GM18498 (cell line): ENCODE data around the gene IER3.
"Not testable (repeated sequence)": the region's sequence is repeated elsewhere in the genome, so short reads cannot be mapped to it uniquely, and the experiment has no call there.

Source experiments
- ATAC-seq: cut with Tn5 transposase; IDR thresholded peaks from one replicate; pipeline ENCODE4 v1.9.1; 2021; ENCODE audit warnings: mild to moderate bottlenecking, moderate library complexity; ENCODE audit not compliant: unreplicated experiment

IER3 gene

DNA sequence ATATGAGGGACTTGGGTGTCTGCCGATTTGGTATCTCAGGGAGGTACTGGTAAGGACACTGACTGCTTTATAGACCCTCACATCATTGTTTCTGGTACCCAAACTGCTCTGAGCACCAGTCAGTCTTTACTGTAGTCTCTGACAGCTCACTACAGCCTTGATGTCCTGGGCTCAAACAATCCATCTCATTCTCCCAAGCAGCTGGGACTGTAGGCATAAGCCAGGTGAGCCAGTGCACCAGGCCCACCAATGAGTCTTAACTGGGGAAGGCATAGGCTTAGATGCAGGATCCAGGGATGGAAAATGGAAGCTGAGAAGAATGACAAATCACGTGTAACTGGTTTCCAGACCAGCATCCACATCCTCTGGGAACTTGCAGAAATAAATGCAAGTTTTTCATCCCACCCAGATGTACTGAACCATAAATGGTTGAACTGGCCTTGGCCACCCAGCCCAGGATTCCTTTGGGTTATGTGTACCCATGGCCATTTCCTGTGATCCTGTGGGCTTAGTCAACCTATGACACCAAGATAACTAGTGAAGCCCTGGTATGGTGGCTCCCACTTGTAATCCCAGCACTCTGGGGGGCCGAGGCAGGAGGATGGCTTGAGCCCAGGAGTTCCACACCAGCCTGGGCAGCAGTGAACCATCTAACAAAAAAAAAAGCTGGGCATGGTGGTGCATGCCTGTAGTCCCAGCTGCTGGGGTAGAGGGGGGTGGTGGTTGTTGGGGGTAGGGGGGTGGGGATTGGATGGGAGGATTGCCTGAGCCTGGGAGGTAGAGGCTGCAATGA lies 18.4 kb downstream of the IER3 start:
- no peak for ATAC-seq

DNA sequence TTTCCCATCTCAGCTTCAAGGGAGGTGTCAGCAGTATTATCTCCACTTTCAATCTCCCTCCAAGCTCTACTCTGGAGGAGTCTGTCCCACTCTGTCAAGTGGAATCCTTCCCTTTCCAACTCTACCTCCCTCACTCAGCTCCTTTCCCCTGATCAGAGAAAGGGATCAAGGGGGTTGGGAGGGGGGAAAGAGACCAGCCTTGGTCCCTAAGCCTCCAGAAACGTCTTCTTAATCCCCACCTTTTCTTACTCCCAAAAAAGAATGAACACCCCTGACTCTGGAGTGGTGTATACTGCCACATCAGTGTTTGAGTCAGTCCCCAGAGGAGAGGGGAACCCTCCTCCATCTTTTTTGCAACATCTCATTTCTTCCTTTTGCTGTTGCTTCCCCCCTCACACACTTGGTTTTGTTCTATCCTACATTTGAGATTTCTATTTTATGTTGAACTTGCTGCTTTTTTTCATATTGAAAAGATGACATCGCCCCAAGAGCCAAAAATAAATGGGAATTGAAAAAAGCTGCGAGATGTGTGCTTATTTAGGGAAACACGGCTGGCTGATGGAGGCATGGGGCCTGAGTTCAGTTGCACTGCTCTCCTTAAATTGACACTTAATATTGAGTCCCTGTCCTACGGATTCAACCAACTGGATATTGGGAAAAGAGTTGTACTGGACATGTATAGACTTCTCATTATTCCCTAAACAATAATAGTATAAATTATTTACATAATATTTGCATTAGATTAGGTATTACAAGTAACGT lies 19.3 kb downstream of the IER3 start:
- no peak for ATAC-seq

DNA sequence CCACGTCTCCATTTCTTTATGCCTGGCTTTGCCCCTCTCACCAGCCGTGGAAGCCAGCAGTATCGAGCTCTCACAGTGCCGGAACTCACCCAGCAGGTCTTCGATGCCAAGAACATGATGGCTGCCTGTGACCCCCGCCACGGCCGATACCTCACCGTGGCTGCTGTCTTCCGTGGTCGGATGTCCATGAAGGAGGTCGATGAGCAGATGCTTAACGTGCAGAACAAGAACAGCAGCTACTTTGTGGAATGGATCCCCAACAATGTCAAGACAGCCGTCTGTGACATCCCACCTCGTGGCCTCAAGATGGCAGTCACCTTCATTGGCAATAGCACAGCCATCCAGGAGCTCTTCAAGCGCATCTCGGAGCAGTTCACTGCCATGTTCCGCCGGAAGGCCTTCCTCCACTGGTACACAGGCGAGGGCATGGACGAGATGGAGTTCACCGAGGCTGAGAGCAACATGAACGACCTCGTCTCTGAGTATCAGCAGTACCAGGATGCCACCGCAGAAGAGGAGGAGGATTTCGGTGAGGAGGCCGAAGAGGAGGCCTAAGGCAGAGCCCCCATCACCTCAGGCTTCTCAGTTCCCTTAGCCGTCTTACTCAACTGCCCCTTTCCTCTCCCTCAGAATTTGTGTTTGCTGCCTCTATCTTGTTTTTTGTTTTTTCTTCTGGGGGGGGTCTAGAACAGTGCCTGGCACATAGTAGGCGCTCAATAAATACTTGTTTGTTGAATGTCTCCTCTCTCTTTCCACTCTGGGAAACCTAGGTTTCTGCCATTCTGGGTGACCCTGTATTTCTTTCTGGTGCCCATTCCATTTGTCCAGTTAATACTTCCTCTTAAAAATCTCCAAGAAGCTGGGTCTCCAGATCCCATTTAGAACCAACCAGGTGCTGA lies 20.3 kb downstream of the IER3 start:
- not testable (repeated sequence) for ATAC-seq

DNA sequence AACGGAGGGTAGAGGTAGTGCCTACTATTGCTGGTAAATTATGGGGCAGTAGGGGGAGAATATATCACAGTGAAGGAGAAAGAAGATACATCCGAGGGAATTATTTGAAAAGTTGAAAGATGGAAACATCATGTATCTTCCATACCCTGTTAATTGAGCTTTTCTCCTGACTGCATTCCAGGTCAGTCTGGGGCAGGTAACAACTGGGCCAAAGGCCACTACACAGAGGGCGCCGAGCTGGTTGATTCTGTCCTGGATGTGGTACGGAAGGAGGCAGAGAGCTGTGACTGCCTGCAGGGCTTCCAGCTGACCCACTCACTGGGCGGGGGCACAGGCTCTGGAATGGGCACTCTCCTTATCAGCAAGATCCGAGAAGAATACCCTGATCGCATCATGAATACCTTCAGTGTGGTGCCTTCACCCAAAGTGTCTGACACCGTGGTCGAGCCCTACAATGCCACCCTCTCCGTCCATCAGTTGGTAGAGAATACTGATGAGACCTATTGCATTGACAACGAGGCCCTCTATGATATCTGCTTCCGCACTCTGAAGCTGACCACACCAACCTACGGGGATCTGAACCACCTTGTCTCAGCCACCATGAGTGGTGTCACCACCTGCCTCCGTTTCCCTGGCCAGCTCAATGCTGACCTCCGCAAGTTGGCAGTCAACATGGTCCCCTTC lies 21.0 kb downstream of the IER3 start:
- ATAC-seq = not testable (repeated sequence)

DNA sequence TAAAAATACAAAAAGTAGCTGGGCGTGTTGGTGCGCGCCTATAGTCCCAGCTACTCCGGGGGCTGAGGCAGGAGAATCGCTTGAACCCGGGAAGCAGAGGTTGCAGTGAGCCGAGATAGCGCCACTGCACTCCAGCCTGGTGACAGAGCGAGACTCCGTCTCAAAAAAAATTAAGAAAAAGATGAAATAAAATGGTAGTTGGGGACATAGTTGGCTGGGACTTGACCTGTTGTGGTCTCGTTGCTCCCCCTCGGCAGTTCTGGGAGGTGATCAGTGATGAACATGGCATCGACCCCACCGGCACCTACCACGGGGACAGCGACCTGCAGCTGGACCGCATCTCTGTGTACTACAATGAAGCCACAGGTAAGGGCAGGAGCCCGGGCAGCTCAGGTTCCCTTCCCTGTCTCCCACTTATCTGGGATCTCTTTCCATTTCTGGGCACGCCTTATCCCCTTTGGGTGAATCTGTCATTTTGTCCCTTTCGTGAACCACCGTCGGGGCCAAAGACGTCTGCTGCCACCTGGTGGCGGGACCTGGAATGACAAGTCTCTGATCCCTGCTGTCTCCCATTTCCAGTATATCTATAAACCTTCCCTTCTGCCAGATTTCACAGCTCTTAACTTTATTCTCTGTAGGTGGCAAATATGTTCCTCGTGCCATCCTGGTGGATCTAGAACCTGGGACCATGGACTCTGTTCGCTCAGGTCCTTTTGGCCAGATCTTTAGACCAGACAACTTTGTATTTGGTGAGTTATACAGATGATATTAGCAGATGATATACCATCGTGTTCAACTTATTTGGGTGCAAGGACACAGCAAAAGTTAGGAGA lies 21.9 kb downstream of the IER3 start:
- ATAC-seq = no peak

DNA sequence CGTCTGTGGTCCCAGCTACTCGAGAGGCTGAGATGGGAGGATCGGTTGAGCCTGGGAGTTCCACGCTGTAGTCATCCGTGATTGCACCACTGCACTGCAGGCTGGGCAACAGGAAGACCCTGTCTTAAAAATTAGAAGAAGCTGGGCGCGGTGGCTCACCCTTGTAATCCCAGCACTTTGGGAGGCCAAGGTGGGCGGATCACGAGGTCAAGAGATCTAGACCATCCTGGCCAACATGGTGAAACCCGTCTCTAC lies 22.4 kb downstream of the IER3 start:
- not testable (repeated sequence) for ATAC-seq

DNA sequence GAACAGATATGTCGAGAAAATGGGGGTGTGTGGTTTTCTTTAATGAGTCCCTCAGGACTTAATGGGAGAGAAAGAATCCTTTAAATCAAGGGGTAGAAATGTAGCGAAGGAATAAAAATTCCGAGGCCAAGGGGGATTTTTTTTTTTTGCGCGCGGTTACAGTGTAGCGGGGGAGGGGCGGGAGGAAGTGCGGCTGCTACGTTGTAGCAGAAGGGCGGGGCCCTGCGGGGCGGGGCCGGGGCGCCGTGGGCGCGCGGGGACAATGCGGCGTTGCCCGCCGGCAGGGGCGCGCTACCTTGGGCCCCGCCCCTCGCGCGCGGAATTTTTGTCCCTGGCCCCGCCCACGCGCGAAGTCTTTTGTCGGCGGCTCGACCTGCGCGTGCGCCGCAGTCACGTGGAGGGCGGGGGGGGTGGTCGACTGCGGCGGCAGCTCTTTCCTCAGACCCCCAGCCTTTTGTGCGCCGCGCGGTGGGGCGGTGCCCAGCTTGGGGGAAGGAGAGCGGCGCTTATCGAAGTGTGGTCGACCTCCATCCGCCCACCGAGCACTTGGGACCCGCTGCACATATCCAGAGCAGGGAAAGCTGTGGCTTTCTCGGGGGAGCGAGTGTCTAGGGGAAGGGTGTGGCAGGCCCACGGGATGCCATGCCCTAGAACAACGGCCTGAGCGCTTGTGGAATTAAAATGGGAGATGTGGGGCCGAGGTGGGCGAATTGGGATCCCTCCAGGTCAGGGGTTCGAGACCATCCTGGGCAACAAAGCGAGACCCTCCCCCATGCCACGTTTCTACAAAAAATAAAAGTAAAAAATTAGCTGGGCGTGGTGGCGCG lies 22.9 kb downstream of the IER3 start:
- peak; percentile 32 for ATAC-seq

DNA sequence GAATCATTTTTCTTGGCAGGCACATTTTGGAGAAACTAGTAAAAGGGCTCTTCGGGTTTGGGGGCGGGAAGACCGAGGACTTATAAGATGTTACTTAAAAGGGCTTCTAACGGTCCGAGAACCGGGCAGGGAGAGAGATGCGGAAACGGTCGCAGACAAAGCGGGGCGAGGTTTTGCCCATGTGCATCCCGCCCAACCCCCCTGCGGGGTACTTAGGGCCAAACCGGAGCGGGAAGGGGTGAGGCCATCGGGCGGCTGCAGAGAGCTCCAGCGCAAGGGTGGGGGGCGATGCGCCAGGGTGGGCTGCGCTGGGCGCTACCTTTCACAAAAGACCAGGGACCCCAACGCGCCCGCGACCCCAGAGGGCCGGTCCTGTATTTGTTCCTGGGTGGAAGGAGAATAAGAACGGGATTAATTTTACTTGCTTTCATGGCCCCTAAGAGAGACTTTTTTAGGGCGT lies 23.6 kb downstream of the IER3 start:
- no peak for ATAC-seq

DNA sequence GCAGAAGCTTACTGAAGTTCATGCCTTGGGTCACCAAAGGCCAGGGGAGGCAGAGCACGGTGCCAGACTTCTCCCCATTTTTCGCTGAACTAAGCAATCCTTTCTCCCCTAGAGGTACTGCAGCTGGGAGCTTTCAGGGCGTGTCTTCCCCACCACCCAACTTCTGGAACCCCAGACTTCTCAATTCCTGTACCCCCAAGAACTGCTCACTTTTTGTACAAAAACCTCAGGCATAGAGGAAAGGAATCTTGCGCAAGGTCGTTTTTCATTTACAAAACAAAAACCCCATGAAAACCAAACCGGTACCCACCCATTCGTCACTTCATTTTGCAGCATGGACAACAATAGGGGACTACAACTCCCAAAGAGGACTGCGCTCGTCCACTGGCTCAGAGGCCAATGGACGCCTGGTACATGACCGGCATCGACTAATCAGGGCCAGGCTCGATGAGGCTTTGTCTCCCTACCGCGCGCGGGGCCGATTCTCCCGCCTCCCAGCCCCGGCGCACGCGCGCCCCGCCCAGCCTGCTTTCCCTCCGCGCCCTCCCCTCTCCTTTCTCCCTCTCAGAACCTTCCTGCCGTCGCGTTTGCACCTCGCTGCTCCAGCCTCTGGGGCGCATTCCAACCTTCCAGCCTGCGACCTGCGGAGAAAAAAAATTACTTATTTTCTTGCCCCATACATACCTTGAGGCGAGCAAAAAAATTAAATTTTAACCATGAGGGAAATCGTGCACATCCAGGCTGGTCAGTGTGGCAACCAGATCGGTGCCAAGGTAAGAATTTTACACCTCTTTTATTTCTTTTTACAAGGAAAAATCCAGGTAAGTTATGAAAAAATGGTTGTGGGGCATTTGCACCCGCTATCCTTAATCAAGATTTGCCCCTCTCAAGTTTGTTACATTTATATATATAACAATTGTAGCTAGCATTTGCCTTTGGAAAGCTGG lies 24.3 kb downstream of the IER3 start, which contains the start of gene TUBB:
TUBB (plus strand) TSS at position 562 of the 947 bp plus-strand sequence; CDS start at position 717, 155 bp downstream.
- peak; percentile 45 for ATAC-seq

DNA sequence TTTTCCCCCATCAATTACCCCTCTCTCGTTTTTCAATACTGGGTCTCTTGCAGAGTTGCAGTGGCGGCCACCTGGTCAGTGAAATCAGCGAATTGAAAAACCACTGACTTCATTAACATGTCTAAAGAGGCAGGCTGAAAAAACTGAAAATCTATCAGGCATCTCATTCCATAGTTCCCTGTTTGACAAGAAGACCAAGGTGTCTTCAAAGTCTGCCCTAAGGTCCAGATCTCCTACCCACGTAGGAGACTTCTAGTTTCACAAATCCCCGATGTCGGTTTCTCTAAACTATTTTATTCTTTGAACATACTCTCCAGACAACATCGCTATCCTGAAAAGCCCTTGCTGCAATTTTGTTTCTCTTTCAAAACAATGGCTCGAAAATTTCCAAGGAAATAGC lies 25.0 kb downstream of the IER3 start:
- no peak for ATAC-seq

DNA sequence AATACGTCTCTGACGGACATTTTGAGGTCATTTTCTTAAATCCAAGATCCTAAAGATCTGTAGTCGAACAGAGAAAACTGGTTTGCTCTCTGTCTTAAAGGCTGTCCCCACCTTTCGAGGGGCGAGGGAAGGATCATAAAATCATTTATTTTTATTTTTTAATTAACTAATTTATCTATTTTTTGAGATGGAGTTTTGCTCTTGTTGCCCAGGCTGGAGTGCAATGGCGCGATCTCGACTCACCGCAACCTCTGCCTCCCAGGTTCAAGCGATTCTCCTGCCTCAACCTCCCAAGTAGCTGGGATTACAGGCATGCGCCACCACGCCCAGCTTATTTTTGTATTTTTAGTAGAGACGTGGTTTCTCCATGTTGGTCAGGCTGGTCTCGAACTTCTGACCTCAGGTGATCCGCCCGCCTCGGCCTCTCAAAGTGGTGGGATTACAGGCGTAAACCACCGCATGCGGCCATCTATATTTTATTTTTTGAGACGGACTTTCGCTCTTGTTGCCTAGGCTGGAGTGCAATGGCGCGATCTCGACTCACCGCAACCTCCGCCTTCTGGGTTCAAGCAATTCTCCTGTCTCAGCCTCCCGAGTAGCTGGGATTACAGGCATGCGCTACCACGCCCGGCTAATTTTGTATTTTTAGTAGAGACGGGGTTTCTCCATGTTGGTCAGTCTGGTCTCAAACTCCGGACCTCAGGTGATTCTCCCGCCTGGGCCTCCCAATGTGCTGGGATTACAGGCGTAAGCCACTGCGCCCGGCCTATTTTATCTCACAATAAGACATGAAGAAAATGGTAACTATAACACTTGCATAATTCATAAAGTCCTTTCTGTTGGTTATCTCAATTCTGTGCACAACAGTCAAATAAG lies 26.3 kb downstream of the IER3 start:
- ATAC-seq = not testable (repeated sequence)

DNA sequence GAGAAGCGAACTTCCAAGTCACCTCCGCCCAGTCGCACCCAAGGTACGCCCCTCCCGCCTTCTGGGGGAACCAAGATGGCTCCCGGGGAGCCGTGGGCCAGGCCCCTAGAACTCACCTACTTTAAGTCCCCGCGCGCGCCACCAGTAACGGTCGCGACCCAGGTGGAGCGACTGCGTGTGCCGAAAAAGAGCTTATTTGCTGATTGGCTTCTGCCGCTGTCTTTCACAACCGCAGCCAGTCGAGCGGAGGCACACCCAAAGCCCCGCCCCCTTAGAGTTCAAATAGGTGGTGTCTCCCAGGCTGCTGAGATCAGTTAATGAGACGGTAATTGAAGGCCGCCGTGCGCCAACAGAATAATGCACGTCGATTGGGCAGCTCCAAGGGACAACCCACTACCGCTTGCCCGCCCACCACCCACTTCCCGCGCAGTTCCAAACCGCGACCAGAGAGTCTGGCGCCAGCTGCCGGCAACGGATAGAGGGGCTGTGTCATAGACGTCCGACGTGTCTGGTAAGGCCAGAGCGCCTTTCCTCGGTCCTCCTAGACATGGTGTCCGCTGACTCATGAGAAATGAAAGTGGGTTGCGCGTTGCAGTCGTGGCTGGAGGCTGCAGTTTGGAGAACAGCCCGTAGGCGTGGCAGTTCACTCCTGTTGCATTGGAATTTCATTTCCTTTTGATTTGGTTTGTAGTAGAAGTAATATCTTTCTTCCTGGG lies 27.1 kb downstream of the IER3 start, which contains the start of gene MDC1:
MDC1 (minus strand) TSS at position 153 of the 716 bp plus-strand sequence. CDS start 2,106 bp downstream, outside the sequence.
- peak; percentile 67 for ATAC-seq

DNA sequence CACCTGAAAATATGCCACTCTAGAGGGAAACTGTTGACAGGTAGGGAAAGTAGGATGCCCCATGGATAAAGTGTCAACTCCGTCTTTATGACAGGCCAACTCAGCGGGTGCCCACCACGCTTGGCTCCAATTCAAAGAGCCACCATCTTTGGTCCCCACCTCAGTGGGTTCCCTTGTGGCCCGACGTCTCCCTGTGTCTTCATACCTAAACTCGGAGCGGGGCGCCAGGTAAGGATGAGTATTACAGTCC lies 27.5 kb downstream of the IER3 start:
- ATAC-seq = no peak

DNA sequence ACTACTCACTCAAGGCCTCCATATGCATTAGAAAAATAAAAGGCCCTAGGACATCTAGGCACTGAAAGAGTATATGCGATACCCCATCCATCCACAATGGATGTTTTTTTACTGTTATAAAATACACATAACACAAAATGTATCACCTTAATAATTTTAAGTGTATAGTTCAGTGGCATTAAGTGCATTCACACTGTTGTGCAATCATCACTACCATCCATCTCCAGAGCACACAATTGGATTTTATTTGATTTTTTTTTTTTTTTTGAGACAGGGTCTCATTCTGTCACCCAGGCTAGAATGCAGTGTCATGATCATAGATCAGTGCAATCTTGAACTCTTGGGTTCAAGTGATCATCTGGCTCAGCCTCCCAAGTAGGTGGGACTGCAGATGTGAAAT lies 30.1 kb downstream of the IER3 start:
- ATAC-seq = no peak

DNA sequence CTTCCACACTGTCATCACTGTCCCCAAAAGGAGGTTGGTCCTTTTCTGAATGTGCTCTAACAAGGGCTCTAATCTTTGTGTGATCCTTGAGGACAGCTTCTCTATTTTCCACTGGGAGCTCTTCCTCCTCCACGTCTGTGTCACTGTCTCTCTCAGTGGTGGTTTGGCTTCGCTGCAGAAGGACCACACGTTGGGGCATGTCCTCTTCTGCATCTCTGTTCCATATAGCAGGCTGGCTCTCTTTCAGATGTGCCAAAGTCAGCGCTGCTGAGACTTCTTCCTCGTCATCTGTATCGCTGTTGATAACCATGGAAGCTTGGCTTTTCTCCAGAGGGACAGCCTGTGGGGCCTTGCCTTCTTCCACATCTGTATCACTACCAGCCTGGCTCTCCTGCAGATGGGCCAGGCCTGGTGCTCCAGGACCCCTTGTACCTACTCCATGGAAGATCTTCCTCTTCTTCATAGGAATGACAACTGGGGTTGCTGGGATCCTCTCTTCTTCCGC lies 31.9 kb downstream of the IER3 start:
- no peak for ATAC-seq

DNA sequence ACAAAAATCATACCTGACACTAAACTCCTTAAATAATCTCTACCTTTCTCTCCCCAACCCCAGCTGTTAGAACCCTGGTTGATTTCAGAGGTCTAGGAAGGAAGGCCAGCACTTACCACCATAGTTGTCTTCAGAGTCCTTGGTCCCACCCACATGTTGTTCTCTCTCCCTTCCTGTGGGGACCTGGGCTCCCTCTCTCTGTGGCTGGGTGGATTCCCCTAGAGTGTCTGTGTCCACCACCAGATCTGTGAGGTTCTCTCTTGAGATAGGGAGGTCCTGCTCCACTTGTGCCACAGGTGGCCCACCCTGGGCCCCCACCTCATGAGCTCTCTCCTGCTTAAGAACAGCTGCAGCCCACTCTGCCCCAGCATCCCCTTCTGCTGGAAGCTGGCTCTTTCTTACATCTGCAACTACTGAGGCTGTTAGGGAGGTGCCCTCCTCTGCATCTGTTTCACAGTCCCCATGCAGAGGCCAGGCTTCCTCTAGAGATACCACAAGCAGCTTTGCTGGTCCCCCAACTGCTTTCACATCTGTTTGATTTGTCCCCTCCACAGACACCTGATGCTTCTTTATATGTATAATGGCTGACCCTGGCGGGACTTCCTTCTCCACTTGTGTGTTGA lies 32.5 kb downstream of the IER3 start:
- ATAC-seq = no peak
